Cortex of kidney (tissue), 1 donor: ENCODE results near the gene HSD17B8.

Experiments
- DNase-seq: peaks from one replicate; lab custom pipeline; 2025; lab: John Stamatoyannopoulos, UW

Gene HSD17B8

GRCh38 chr6:33171016-33171879 is 33.2 kb upstream of the HSD17B8 start:
- DNase-seq: no peak

- DNase-seq: no peak
Measured at GRCh38 chr6:33171880-33172687, 32.4 kb upstream of the HSD17B8 start.

GRCh38 chr6:33172688-33173534 is 31.5 kb upstream of the HSD17B8 start:
- no peak for DNase-seq

- DNase-seq: no peak
Measured at GRCh38 chr6:33173535-33174180, 30.8 kb upstream of the HSD17B8 start.

GRCh38 chr6:33174784-33175183 is 29.7 kb upstream of the HSD17B8 start:
- no peak for DNase-seq

GRCh38 chr6:33175436-33176069 is 28.9 kb upstream of the HSD17B8 start:
- no peak for DNase-seq

GRCh38 chr6:33176906-33177305 is 27.5 kb upstream of the HSD17B8 start:
- no peak for DNase-seq

- no peak for DNase-seq
Measured at GRCh38 chr6:33177552-33178446, 26.7 kb upstream of the HSD17B8 start.

- no peak for DNase-seq
Measured at GRCh38 chr6:33178755-33179475, 25.5 kb upstream of the HSD17B8 start.

GRCh38 chr6:33181141-33181540 is 23.3 kb upstream of the HSD17B8 start:
- no peak for DNase-seq

- no peak for DNase-seq
Measured at GRCh38 chr6:33183071-33183683, 21.3 kb upstream of the HSD17B8 start.

- DNase-seq: no peak
Measured at GRCh38 chr6:33185190-33185589, 19.3 kb upstream of the HSD17B8 start.

- DNase-seq: no peak
Measured at GRCh38 chr6:33185654-33186187, 18.7 kb upstream of the HSD17B8 start.

- DNase-seq: no peak
Measured at GRCh38 chr6:33187809-33188208, 16.6 kb upstream of the HSD17B8 start.

- no peak for DNase-seq
Measured at GRCh38 chr6:33189164-33189563, 15.3 kb upstream of the HSD17B8 start.

GRCh38 chr6:33189625-33190448 is 14.6 kb upstream of the HSD17B8 start:
- DNase-seq: no peak

- no peak for DNase-seq
Measured at GRCh38 chr6:33190504-33191107, 13.8 kb upstream of the HSD17B8 start.
